HG02642 (cell line): ENCODE data around the gene PEX1.
"Not testable (repeated sequence)": the region's sequence is repeated elsewhere in the genome, so short reads cannot be mapped to it uniquely, and the experiment has no call there.

ENCODE experiments used
- ATAC-seq: cut with Tn5 transposase; IDR thresholded peaks from one replicate; pipeline ENCODE4 v1.9.1; 2021; ENCODE audit warnings: mild to moderate bottlenecking; ENCODE audit not compliant: unreplicated experiment, poor library complexity

The PEX1 gene

DNA sequence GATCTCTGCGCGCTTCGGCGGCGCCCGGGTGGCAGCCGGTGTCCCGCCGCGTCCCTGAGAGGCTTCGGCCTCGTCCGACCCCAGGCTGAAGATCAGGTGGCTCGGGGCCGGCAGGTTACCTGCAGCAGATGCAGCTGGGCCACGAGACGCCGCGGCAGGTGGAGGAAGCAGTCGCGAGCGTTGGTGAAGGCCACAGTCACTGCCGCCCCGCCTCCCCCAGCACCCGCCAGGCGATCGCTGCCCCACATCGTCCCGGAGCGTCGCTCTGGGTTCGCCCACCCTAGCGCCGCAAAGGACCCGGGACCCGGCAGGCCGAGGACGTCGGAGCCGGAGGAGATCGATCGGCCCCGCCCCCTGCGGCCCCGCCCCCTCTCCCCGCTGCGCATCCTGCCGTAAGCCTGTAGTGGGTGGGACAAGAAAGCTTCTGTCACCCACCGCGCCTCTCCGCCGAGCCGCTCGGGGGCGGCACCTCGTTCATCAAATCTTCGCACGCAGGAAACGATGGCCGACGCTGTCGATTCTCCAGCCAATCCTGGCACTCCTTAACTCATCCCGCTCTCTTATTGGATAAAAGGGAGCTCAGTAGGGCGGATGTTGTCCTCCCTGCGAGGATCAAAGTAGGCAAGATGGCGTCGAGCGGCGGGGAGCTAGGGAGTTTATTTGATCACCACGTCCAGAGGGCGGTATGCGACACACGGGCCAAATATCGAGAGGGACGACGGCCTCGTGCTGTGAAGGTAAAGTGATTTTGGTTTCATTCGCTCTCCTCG lies at the start of gene PEX1, which contains the start of gene RBM48:
Gene PEX1, minus strand, starts transcription at position 333 of the 770 bp plus-strand sequence. Its CDS starts 85 bp downstream, at position 248.
Gene RBM48, plus strand, starts transcription at position 608 of the 770 bp plus-strand sequence. Its CDS starts 19 bp downstream, at position 627.
- peak; percentile 96 for ATAC-seq

DNA sequence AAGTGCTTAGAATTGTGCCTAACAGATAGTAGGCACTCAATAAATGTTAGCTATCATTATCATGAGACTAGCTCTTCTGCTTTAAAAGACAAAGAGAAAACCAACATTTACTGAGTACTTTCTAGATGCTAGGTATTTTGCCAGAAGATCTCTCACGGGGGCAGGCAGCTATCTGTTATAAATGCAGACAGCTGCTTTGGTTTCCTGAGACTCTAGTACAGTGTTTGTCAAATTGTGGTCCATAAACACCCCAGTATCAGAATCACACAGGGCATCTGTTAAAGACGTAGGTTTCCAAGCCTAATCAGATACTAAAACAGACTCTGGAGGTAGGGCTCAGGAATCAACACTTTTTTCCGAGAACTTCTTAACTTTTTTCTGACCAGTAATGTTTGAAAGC lies 48.0 kb upstream of the PEX1 start:
- ATAC-seq = no peak

GRCh38 chr7:92569137-92569536 lies 40.8 kb upstream of the PEX1 start:
- no peak for ATAC-seq

- no peak for ATAC-seq
These were observed 39.1 kb upstream of the PEX1 start for GRCh38 chr7:92567460-92567859.

DNA sequence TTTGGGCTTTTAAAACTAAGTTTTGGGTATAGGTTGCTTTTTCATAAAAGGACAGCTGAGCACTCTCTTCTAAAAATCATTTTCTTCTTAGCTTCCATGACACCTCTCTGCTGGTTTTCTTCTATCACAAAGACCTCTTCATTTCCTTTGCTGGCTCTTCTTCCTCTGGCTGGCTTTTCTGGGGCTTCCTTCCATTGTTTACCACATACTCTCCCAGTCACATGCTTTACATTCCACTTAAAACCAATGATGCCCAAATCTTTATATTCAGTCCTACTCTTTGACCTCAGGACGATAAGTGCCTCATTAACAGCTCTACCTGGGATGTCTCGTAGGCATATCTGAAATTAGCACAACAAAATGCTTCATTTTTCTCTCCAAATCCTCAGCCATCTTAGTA lies 35.0 kb upstream of the PEX1 start:
- ATAC-seq = no peak

- ATAC-seq = no peak
These were observed 32.3 kb upstream of the PEX1 start for GRCh38 chr7:92560602-92561001.

DNA sequence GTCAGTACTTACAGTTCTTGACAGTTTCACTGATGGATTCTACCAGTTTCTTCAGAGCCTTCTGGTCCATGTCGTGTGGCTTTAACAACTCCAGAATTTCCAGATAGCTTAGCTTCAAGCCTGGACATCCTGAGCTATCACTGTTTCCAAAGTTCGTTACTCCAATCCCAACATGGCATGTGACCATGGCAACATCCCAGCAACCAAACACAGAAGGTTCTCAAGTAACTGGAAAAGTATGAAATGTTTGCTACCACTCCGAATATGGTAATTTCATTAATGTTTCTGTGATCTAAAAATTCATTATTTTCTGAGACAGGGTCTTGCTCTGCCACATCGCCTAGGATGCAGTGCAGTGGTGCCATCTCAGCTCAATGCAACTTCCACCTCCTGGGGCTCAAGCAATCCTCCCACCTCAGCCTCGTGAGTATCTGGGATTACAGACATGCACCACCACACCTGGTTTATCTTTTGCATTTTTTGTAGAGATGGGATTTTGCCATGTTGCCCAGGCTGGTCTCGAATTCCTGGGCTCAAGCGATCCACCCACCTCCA lies 29.6 kb upstream of the PEX1 start:
- no peak for ATAC-seq

DNA sequence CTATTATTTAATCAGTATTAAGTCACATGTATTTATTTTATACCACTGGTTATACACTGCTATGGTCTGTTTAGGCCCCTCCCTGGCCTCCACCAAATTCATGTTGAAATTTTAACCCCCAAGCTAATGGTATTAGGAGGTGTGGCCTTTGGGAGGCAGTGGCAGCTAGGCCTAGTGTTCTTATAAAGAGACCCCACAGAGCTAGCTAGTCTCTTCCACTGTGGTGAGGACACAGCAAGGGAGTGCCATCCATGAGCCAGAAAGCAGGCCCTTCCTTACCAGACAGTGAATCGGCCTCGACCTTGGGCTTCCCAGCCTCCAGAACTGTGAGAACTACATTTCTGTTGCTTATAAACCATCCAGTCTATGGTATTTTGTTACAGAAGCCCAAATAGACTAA lies 28.9 kb upstream of the PEX1 start:
- no peak for ATAC-seq

DNA sequence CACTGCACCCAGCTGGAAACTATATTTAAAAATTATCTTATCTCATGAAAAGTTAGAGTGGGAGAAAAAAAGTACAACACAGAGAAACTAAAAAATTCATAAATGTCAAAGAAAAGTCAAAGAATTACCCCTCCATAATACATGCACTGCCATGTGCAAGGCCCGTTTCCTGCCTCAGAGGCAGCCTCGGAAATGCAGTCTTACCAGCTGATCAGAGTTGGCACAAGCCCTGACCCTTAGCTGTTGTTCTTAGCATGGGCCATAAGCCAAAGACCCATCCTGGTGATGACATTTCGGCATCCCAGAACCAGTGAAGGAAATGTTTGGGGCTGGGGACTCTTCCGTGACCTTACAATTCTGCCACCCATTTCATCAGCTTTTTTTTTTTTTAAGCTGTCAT lies 21.9 kb upstream of the PEX1 start:
- ATAC-seq = no peak

DNA sequence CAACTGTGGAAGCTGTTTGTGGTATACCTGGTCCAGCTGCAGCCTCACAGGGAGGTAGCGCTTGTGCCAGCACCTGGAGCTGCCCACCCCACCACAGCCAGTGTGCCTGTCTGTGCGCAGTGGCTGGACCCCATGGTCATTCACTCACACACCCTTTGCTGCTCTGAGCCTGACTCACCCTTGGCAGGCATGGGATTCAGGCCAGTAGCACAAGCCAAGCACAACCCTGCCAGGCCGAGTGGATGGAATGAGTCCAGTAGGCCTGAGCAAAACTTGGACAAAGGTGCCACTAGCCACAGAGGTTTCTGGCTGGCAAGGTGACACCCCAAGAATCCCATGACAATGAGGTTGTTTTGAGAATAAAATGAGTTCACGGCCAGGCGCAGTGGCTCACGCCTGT lies 19.3 kb upstream of the PEX1 start:
- ATAC-seq = no peak

- ATAC-seq = no peak
These were observed 18.7 kb upstream of the PEX1 start for GRCh38 chr7:92546856-92547497.

DNA sequence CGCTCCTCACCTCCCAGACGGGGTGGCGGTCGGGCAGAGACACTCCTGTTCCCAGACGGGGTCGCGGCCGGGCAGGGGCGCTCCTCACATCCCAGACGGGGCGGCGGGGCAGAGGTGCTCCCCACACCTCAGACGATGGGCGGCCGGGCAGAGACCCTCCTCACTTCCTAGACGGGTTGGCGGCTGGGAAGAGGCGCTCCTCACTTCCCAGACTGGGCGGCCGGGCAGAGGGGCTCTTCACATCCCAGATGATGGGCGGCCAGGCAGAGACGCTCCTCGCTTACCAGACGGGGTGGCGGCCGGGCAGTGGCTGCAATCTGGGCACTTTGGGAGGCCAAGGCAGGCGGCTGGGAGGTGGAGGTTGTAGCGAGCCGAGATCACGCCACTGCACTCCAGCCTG lies 16.8 kb upstream of the PEX1 start:
- ATAC-seq = not testable (repeated sequence)

GRCh38 chr7:92543542-92543941 lies 15.2 kb upstream of the PEX1 start:
- ATAC-seq = not testable (repeated sequence)

GRCh38 chr7:92534572-92534971 lies 6.3 kb upstream of the PEX1 start:
- ATAC-seq = no peak

GRCh38 chr7:92528958-92529264 lies 591 bp upstream of the PEX1 start:
- ATAC-seq = no peak

DNA sequence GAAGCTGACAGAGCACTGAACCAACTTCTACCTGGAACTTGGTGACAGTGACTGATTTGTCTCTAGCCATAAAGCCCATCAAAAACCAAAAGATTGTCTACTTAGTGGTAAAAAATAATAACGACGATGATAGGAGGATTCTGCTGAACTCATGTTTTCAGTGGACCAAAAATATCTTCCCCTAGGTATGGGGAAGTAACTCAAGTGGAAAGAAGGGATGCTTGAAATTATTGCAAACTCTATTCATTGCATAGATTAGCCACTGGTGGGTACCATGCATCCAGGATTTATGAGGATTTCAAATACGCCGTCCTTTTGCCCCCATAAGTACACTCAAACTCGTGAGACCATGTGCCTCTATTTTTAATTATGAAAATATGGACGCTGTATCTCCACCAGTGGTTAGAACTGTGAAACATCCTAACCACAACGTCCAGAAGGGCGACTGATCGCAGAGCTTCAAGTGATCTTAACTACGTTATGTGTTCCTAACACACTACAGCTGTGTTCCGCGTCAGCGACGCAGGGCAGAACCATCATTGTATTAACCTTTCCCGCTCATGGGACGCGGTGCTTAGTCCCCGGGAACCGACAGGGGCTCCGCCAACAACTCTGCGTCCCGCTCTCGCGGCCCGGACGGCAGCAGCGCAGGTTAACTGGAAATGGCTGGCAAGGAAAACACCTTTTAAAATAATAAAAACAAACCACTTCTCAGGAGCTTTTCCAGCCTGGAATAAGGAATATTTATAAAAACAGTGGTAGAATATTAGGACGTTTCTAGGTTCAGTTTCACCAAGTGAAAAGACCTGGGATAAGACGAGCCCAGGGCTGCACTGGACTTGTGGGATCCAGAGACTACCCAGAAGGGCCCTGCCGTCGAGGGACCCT lies 776 bp downstream of the PEX1 start:
- peak; percentile 36 for ATAC-seq

- ATAC-seq = no peak
These were observed 5.2 kb downstream of the PEX1 start for GRCh38 chr7:92523110-92523509.

DNA sequence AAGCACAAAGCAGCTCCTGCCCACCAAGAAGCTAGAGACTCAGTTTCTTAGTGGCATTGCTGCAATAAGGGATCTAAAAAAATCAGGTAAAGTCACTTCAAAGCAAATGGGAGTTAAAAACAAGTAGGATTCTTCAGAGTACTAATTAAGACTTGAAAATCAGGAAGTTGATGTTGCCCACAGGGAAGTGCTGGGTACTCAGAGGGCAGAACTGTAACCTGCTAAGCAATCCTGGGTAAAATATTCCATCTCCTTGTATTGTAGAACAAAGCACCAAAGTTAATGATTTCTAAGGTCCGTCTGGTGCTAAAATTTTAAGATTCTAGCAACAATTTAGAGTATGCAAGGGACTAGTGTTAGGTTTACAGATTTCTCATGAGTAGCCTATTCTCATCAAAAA lies 8.3 kb downstream of the PEX1 start:
- no peak for ATAC-seq

DNA sequence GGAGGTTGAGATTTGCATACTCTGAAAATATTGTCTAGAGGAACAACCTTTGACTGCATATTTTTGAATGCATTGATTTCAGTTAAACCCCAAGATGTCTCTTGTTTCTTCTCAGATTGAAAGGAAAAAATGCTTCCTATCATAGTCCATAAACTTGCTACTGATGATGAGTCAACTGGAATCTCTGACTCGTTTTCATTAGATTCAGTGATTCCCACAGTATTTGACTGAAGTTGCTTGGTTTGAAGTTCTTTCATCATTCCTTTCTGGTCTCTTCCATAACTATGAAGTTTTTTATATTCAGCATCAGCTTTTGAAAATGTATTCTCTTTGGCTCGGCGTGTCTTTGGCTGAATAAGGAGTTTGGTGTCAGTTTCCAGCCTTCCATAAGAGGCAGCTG lies 10.7 kb downstream of the PEX1 start:
- no peak for ATAC-seq

DNA sequence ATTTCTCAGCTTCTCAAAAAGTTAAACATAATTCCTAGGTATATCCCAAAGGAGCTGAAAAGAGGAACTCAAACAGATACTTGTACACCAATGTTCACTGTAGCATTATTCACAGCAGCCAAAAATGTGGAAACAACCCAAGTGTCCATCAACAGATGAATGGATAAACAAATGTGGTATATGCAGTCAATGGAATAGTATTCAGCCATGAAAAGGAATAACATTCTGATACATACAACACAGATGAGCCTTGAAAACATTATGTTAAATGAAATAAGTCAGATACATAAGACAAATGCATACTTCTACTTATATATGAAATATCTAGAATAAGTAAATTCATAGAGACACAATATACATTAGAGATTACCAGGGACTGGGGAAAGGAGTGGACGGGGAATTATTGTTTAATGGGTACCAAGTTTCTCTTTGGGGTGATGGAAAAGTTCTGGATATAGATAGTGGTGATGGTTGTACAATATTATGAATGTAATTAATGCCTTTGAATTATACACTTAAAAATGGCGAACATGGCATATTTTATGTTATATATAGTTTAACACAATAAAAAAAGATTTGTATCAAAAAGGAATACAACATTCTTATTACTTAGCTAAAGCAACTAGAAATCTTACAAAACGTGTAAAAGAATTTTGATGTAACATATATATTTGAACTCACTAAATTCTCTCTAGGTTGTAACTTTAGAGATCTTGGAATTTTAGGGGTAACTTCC lies 15.0 kb downstream of the PEX1 start:
- ATAC-seq = no peak
